SIG-M5 treated with dmso at 0.1 percent for 504 hours (cell line): ENCODE data around the gene NCOA7.
"Not testable (repeated sequence)": the region's sequence is repeated elsewhere in the genome, so short reads cannot be mapped to it uniquely, and the experiment has no call there.

Source experiments
- DNase-seq: peaks from one replicate; lab custom pipeline; 2025; ENCODE audit not compliant: unreplicated experiment; lab: John Stamatoyannopoulos, UW

The NCOA7 gene

DNA sequence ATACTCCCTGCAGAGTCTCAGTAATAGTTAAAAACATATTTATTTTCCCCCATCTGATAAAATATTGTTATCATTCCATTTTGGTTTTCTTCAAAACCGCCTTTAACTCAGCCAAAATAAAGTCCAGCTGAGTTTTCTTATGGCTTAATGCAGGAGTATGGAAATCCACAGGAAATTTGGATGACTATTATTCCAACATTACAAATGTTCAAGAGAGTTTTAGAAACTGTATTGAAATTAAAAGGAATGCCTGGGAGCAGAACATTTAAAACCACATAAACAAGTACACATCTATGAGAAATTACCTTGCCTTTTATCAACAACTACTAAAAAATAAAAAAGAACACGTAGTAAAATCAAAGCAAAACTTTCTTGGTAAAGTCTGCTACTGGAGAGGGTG is 45.7 kb downstream of the NCOA7 start:
- DNase-seq, result no peak

DNA sequence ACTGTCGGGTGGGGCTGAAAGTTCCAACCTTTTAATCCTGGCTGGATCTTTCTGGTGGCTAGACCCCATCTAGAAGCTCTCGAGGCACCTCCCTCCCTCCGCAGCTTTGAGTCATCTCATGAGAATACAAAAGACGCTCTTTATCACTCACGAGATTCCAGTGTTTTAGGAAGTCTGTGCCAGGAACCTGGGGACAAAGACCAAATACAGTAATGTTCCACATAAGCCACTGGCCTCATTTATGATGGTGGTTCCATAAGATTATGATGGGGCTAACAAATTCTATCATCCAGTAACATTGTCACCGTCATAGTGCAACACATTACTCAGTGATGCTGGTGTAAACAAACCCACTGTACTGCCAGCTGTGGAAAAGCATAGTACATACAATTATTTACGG is 48.7 kb downstream of the NCOA7 start:
- DNase-seq, result no peak

DNA sequence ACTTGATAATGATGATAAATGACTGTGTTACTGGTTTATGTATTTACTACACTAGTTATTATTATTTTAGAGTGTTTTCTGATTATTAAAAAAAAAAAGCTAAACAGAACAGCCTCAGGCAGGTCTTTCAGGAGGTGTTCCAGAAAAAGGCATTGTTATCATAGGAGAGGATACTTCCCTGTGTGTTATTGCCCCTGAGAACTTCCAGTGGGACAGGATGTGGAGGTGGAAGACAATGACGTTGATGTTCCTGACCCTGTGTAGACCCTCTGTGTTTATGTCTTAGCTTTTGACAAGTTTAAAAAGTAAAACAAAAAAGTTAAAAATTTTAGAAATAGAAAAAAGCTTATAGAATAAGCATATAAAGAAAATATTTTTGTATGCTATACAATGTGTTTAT is 49.1 kb downstream of the NCOA7 start:
- DNase-seq, result no peak

DNA sequence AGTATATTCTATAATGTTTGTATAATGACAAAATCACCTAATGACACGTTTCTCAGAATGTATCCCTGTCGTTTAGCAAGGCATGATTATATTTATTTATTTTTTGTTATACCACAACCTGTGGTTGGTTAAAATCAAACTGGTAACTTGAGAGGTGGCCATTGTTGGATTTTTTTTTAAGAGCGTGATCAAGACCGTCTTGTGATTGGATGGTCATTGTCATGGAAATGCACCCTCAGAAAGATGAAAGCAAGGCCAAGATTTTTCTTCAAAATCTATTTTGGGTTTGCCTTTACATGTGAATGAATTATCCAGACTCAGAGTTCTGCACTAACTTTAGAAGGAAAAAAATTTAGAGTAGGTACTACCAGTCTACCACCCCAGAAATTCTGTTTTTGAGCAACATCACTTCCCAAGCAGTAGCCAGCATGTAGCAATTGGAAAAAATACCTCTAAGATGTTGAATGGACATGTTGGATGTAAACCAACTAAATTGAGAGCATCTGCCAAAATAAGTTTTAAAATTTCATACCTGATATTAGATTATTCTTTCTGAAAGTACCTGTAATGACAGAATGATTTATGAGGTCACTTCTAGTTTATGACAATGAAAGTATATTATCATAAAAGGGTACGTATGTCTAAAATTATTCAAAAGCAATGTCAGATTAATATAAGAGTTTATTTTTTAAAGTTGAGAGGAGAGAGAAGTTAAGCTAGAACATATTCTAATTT is 50.8 kb downstream of the NCOA7 start:
- no peak for DNase-seq

DNA sequence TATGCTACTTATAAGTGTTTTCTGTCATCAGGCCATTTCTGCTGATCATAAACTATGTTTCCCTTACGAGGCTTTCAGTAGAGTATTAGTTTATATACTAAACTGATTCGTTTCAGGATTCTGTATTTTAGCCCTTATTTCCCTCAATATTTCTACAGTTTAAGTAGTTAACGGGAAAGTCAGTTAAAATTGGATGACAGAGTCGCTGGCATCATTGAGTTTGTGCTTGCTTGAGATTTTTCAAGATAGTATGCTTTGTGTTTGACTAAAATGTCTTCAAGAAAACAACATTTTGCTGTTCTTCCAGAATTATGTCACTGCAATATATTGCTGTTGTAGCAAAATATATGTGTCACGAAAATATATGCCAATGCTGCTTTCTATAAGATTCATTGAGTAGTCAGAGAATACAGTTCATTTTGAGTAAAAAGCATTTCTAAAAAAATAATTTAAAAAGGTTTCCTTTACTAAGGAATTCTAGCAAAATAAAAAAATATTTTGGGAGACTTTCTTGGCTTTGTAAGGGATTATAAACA is 51.4 kb downstream of the NCOA7 start:
- DNase-seq, result no peak

DNA sequence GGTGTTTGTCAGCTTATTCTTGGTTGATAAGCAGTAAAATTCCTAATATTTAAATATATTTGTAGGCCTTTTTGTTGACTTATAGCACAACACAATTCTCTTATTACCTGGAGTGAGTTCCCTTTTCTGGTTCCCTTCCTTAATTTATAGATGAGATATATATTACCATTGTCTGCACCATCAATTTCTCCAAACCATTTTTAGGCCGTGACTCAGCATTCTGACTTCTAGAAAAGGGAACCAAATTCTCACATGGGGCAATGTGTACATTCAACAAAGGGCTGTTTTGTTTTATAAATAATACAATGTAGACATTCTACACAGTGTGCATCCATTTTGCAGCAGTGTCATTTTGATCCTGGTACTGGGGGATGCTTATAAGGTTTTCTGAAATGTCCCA is 52.8 kb downstream of the NCOA7 start:
- DNase-seq, result peak; percentile 88

DNA sequence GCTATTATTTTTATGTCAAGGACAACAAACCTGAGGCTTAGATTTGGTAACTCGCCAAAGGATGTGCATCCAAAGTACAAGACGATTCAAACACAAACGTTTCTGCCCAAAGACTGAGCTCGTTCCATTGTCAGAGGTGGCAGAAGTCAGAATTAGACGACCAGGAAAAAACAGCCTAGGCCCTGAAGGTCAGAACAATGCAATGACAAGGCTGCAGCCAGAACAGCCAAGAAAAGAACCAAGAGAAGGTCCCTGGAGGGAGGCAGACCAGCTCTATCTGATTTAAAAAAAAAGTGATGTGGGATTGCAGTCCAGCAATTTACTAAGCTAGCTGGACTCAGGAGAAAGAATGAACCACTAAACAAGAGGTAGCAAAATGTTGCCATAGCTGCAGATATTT is 54.2 kb downstream of the NCOA7 start:
- DNase-seq, result no peak

DNA sequence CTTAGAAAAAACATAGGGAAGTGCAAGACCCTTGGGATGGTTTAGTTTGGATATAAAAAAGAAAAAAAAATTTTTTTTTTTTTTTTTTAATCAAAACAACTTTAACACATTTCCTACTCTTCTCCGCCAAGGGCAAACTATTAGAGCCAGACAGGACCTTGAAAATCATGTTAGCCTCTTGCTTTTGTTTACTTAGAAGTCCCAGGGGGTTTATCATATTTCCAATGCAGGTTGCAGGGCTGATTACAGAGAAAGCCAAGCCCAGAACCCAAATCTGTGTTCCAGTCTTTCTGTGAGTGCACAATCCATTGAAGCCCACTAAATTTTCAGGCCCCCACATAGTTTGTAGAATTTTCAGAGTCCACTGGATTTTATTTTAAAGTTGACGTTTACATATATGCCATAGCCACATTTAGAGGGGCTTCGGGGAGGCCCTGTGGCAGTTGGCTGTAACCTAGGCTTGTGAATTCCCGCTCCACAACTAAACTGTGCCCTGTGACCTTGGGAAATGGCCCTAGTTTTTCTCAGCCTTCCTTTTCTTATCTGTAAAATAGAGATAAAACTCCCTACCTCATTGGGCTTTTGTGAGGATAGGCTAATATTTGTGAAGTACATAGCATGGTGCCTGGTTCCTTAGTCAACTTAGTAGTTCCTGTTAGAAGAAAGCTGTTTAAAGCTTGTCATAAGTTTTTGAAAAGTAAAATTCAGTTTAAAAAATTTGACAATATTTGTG is 55.7 kb downstream of the NCOA7 start:
- DNase-seq, result no peak

DNA sequence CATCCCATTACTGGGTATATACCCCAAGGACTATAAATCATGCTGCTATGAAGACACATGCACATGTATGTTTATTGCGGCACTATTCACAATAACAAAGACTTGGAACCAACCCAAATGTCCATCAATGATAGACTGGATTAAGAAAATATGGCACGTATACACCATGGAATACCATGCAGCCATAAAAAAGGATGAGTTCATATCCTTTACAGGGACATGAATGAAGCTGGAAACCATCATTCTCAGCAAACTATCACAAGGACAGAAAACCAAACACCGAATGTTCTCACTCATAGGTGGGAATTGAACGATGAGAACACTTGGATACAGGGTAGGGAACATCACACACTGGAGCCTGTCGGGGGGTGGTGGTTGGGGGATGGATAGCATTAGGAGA is 57.5 kb downstream of the NCOA7 start:
- DNase-seq, result not testable (repeated sequence)

DNA sequence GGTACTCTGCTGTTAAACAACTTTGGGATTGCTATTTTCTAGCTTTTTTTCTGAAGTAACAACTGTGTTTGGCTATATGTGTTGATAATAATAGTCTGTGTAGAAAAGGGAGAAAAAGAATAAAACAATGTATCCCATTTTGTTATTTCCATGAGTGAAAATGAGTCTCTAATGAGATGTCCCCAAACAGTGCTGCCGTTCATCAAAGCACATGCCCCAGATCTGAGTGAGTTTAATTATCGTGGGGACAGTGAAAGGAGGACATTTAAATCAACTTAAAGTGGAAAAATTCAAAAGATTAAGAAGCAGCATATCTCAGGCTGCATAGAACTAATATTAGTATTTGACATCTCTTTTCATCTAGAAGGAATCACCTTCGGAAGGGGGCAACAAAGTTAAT is 59.6 kb downstream of the NCOA7 start:
- no peak for DNase-seq

DNA sequence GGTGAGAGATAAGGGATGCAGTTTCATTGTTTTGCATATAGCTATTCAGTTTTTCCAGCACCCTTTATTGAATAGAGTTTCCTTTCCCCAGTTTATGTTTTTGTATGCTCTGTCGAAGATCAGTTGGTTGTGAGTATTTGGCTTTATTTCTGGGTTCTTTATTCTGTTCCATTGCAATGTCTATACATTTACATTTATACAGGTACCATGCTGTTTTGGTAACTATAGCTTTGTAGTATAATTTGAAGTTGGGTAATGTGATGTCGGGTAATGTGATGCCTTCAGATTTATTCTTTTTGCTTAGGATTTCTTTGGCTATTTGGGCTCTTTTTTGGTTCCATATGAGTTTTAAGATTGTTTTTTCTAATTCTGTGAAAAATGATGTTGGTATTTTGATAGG is 61.8 kb downstream of the NCOA7 start:
- no peak for DNase-seq

DNA sequence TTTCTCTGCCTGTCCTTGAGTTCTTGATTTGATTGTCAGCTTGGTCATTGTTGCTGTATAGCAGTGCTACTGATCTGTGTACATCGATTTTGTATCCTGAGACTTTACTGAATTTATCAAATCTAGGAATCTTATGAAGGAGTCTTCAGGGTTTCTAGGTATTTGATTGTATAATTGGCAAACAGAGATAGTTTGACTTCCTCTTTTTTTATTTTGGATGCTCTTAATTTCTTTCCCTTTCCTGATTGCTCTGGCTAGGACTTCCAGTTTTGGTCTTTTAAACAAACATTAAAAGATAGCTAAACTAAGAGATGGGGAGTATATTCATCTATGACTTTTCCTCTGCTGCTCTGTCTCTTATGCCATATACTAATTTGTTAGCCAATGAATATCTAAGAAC is 62.4 kb downstream of the NCOA7 start:
- DNase-seq, result no peak

DNA sequence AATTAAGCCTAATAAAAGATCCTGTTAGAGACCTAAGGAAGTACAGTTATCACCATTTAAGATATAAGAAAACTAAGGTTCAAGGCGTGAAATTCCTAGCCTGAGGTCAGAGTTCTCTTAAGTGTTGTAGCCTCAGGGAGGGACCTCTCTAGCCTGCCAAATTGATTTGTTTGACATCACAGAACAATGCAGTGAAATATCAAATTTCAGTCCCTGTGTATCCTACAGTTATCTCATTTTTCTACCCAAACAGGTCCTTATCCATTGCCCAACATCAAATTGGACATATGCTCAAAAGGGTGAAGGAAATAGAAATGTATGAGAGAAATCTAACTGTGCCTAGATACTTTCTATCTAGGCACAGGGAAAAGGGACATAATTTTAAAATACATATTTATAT is 63.0 kb downstream of the NCOA7 start:
- no peak for DNase-seq

DNA sequence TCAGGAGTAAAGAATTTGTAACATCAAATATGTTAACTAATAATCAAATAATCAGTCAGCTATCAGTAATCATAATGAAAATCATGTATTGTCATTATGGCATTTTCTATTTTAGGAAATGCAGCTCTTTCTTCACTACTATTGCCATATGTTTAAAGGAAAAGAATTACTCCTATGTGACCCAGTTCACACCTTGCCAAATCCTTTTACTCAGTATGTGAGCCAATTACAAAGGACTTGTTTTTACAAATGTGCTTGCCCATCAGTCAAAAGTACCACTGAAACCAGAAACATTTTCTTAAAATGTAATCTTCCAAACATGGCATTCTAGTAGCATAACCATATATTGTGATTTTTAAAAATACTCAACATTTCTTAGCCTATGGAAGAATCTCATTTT is 63.6 kb downstream of the NCOA7 start:
- DNase-seq, result no peak

DNA sequence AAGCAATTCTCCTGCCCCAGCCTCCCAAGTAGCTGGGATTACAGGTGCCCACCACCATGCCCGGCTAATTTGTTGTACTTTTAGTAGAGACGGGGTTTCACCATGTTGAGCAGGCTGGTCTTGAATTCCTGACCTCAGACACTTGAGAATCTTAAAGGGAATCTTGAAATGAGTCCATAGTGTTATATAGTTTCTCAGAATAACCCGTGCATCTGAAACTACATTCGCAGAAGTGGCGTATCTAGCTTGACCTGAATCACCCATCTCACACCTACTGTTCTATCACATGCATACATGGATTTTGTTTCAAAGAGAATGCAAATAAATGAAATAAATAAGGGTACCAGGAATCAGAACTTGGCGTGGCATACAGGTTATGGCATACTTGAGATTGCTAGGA is 65.0 kb downstream of the NCOA7 start:
- no peak for DNase-seq

DNA sequence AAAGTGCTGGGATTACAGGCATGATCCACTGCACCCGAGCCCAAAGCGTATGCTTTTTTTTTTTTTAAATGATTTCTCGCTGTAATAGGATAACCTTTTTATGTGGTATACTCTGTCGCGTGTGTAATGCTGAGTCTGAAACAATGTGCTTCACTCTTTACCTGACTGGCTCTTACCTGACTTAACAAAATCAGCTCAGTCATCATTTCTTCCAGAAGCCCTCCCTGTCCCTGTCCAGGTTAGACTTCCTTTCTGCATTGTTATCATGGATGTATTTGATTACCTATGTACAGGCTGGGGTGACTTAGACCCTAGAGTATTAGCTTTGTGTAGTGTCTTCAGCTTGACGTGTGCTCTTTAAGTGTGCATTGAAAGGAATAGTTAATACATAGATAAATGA is 67.1 kb downstream of the NCOA7 start:
- no peak for DNase-seq

DNA sequence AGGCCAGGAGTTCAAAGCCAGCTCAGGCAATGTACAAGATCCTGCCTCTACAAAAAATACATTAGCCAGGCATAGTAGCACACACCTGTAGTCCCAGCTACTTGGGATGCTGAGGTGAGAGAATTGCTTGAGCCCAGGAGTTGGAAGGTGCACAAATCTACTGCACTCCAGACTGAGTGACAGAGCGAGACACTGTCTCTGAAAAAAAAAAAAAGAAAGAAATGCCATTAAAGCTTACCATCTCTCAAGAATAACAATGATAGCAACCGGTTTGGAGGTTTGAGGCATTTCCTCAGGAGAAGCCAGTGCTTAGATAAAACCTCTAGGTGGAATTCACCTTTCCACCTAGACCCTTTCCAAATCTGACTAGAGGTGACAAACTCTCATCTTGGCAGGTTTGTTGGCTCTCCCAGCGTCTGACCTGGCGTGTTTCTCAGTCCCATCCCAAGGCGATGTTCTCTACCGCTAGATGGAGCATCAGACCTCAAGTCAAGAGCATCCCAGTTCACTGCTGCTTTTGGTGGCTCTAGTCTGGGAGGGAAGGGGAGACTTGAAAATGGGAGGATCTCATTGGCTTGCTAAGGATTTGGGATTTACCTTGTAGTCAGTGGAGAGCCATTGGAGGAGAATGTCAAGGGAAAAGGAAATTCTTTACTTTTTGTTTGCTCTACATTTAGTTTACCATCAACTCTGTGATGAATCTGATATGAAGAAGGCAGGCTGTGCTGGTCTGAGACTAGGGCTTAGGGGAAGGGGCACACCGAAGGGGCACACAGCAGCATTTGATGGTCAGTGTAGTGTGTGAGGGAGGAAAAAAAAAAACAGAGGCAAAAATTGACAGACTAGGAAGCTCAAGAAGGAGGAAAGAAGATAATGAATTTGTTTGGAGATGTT is 67.9 kb downstream of the NCOA7 start:
- DNase-seq, result peak; percentile 45

DNA sequence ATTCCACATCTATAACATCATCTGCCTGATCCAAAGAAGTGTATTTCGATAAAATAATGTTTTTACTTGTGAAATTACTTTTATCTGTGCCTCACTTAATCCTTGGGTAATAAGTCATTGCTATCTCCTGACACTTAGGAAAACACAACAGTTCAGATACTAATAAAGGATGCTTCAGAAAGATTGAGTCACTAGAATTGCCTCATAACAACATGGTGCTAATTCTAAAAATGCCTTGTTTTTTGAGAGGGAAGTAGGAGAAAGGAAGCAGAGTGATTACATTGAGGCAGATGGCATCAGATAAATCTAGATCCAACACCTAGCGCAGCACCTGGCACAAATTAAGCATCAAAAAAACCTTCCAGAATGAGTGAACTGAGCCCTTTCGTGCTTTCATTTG is 69.0 kb downstream of the NCOA7 start:
- DNase-seq, result peak; percentile 72

DNA sequence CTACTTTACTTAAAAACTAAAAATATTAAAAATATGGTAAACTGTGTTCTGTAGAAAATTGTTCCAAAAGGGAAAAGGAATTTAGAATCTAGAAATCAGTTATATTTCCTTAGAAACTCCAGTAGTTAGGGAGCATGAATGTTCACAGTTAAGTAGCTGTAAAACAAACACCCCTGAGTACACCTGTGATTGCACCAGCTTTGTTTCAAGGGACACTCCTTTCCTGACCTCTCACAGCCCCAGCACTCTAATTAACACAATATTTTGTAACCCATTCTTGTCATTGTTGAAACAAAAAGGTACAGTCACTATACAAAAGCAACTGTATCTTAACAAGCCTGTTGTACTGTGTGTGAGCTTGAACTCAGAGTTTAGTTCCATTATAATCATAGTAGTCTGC is 72.3 kb downstream of the NCOA7 start:
- no peak for DNase-seq

DNA sequence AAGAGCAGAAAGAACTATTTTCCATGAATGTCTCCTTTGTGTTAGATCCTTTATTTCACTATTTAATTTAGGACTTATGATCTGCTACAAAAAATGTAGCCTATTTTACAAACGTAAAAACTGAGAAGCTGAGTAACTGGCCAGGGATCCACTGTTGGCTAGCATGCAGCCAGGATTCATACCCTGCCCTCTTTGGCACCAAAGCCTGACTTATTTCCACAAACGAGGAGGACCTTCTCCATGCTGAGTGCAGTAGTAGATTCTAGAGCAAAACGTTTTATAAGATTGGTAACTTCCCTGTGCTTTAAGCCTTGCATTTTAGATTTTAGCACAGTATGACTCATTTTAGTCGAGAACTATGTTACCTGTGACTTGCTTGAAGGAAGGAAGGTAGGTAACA is 74.3 kb downstream of the NCOA7 start:
- DNase-seq, result no peak

DNA sequence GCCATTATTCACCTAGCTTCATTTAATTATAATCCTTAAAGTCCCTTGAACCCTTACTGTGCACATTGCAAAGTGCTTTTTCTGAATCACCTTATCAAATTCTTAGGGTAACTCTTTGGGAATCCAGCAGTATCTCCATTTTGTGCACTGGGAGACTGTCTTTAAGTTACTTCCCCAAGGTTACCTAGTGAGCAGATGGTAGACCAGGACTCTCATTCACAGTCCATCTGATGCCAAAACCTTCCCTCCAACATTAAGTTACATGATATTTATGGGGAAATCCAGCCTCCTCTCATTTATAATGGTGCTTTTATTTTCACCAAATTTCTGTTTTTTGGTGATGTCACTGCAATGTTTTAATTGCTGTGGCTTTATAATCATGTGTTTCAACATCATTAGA is 75.7 kb downstream of the NCOA7 start:
- DNase-seq, result no peak
